GM12892 (cell line): ENCODE results near the gene PALB2.

Experiments used
- POLR2A ChIP-seq: IDR thresholded peaks from 2 replicates; pipeline ENCODE4 v1.6.1; 2011; ENCODE audit warnings: low read depth, low read length, control low read depth
- TAF1 ChIP-seq: IDR thresholded peaks from 2 replicates; pipeline ENCODE4 v1.6.1; 2011; ENCODE audit warnings: low read depth, mild to moderate bottlenecking, control low read depth, low read length, borderline replicate concordance

DNA sequence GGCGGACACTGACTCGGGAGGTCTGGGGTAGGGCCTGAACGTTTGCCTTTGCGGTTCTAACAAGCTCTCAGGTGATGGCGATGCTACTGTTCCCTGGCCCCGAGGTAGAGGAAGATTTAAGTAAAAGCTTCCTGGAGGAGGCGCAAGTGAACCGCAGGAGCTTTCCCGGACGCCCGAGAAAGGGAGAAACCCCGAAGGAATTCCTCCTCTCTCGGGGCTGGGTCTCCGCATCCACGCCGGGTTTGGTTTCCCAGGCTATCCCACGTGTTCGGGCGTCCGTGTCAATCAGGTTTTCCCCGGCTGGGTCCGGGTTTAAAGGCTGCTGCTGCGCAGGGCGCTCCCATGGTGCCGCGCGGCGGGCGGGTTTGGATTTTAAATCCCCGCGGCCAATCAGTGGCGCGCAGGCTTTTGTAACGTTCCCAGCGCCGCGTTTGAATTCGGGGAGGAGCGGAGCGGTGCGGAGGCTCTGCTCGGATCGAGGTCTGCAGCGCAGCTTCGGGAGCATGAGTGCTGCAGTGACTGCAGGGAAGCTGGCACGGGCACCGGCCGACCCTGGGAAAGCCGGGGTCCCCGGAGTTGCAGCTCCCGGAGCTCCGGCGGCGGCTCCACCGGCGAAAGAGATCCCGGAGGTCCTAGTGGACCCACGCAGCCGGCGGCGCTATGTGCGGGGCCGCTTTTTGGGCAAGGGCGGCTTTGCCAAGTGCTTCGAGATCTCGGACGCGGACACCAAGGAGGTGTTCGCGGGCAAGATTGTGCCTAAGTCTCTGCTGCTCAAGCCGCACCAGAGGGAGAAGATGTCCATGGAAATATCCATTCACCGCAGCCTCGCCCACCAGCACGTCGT lies 37.5 kb upstream of the PALB2 start, which contains the start of gene PLK1:
- TF ChIP-seq TAF1 (no peak), POLR2A (0 out of 2 replicates have a peak, but pooled peaks have one; percentile 35)
